WTC11 (cell line): ENCODE results near the gene LILRA6. TPM values are rescaled to one million over a fixed set of nuclear protein-coding genes. Genes with fewer than 3 reads are reported as not detected.

ENCODE experiments used
- ATAC-seq: fragments of 200-7000 bp; cut with Tn5 transposase; 2 replicates; pipeline ENCODE4 v1.10.0; 2021; ENCODE audit warnings: mild to moderate bottlenecking, moderate library complexity
- CTCF ChIA-PET: fragments of 300-600 bp; sonication (Branson Sonifier 250); formaldehyde crosslinking; loops from one replicate; lab custom pipeline; 2021; ENCODE audit warnings: antibody characterized with exemption; lab: Charles Lee
- POLR2A ChIA-PET: fragments of 350-600 bp; sonication (Branson Sonifier 250); formaldehyde crosslinking; loops from one replicate; lab custom pipeline; 2021; ENCODE audit warnings: antibody characterized with exemption; lab: Charles Lee
- DNase-seq: peaks from one replicate; pipeline ENCODE4 v3.0.0; 2021; ENCODE audit warnings: low spot score
- H3K27ac Mint-ChIP-seq: 2 replicates; pipeline ENCODE4 v1.8.0; 2021; ENCODE audit warnings: mixed read lengths
- H3K27me3 Mint-ChIP-seq: 2 replicates; pipeline ENCODE4 v1.8.0; 2021; ENCODE audit warnings: low read depth, mild to moderate bottlenecking, moderate library complexity, mixed read lengths
- H3K36me3 Mint-ChIP-seq: 2 replicates; pipeline ENCODE4 v1.8.0; 2021; ENCODE audit warnings: mixed read lengths
- H3K4me1 Mint-ChIP-seq: 2 replicates; pipeline ENCODE4 v1.8.0; 2022; ENCODE audit warnings: mixed read lengths
- H3K4me3 Mint-ChIP-seq: 2 replicates; pipeline ENCODE4 v1.8.0; 2021; ENCODE audit warnings: mild to moderate bottlenecking, moderate library complexity, mixed read lengths
- H3K9me3 Mint-ChIP-seq: 2 replicates; pipeline ENCODE4 v1.8.0; 2021; ENCODE audit warnings: mixed read lengths
- ATF2 ChIP-seq: sonication (generic); formaldehyde crosslinking; IDR thresholded peaks from 2 replicates; pipeline ENCODE4 v1.8.1; 2022; ENCODE audit warnings: low read depth, missing genetic modification reagents, borderline replicate concordance
- CREB1 ChIP-seq: sonication (generic); formaldehyde crosslinking; IDR thresholded peaks from 2 replicates; pipeline ENCODE4 v1.8.0; 2023; ENCODE audit warnings: mild to moderate bottlenecking, missing genetic modification reagents
- ETV6 ChIP-seq: sonication (generic); formaldehyde crosslinking; IDR thresholded peaks from 2 replicates; pipeline ENCODE4 v1.8.1; 2022; ENCODE audit warnings: mild to moderate bottlenecking, missing genetic modification reagents
- FOXK1 ChIP-seq: sonication (generic); formaldehyde crosslinking; IDR thresholded peaks from 2 replicates; pipeline ENCODE4 v1.8.0; 2022; ENCODE audit warnings: mild to moderate bottlenecking, moderate library complexity, missing genetic modification reagents
- FOXP1 ChIP-seq: sonication (generic); formaldehyde crosslinking; IDR thresholded peaks from 2 replicates; pipeline ENCODE4 v1.8.0; 2022; ENCODE audit warnings: missing genetic modification reagents, mild to moderate bottlenecking, moderate library complexity, borderline replicate concordance
- HMGA2 ChIP-seq: fragments of 250-450 bp; sonication (Bioruptor Pico); IDR thresholded peaks from 2 replicates; pipeline ENCODE4 v1.4.0; 2021; ENCODE audit warnings: mild to moderate bottlenecking, moderate library complexity
- JUN ChIP-seq: sonication (generic); formaldehyde crosslinking; IDR thresholded peaks from 2 replicates; pipeline ENCODE4 v1.8.0; 2023; ENCODE audit warnings: mild to moderate bottlenecking, missing genetic modification reagents
- NR1H2 ChIP-seq: sonication (generic); formaldehyde crosslinking; IDR thresholded peaks from 2 replicates; pipeline ENCODE4 v1.9.0; 2021; ENCODE audit warnings: mild to moderate bottlenecking, moderate library complexity, missing genetic modification reagents
- OVOL2 ChIP-seq: fragments of 250-450 bp; sonication (Bioruptor Pico); IDR thresholded peaks from 2 replicates; pipeline ENCODE4 v1.9.0; 2021; ENCODE audit warnings: mild to moderate bottlenecking, borderline replicate concordance
- TCF7 ChIP-seq: sonication (generic); formaldehyde crosslinking; IDR thresholded peaks from 2 replicates; pipeline ENCODE4 v1.8.0; 2022; ENCODE audit warnings: mild to moderate bottlenecking, low read depth, missing genetic modification reagents, moderate library complexity
- TEAD4 ChIP-seq: sonication (generic); formaldehyde crosslinking; IDR thresholded peaks from 2 replicates; pipeline ENCODE4 v1.8.0; 2022; ENCODE audit warnings: mild to moderate bottlenecking, missing genetic modification reagents
- ZNF263 ChIP-seq: sonication (generic); formaldehyde crosslinking; IDR thresholded peaks from 2 replicates; pipeline ENCODE4 v1.8.1; 2022; ENCODE audit warnings: low read depth, mild to moderate bottlenecking, moderate library complexity, missing genetic modification reagents
- ZNF532 ChIP-seq: fragments of 250-450 bp; sonication (Bioruptor Pico); IDR thresholded peaks from 2 replicates; pipeline ENCODE4 v1.9.0; 2021; ENCODE audit warnings: mild to moderate bottlenecking, borderline replicate concordance
- total RNA-seq: library from RNA; stranded (reverse); gene quantifications from 3 replicates; pipeline ENCODE4 v1.2.3, GENCODE V29; 2021
- TF ChIP-seq, protein P1 (sequence below): sonication (generic); formaldehyde crosslinking; conservative IDR thresholded peaks from 2 replicates; pipeline ENCODE4 v1.8.1; 2022; ENCODE audit warnings: mild to moderate bottlenecking, missing genetic modification reagents
- TF ChIP-seq, protein P2 (sequence below): sonication (generic); formaldehyde crosslinking; IDR thresholded peaks from 2 replicates; pipeline ENCODE4 v1.8.1; 2022; ENCODE audit warnings: missing genetic modification reagents, borderline replicate concordance

The LILRA6 gene
- total RNA-seq, 1 experiment from 2014 or later, result not detected

DNA sequence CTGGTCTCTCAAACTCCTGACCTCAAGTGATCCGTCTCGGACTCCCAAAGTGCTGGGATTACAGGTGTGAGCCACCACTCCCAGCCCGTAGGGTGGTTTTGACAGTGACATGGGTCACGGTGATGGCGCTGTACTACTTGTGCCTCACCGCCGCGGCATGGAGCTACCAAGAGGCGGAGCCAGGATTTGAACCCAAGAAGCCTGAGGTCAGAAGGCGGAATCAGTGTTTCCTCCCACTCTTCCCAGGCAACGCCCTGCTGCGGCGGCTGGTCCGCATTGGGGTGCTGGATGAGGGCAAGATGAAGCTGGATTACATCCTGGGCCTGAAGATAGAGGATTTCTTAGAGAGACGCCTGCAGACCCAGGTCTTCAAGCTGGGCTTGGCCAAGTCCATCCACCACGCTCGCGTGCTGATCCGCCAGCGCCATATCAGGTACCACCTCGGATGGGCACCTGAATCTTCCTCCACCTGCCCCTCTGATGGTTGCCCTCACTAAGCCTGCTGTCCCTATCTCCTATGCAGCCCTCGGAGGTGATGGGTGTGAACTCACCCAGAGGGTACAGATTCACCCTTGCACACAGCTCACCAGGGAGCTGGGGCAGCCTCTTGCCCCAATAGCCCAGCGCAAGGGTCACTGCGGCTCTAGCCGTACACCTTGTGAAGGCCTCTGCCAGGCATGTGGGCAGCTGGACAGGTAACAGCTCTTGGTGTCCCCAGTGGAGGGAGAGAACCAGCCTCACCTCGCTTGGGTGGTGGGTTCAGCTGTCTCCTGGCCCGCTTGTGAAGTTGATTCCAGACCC, 36.4 kb downstream of the LILRA6 start (continued):
- TF ChIP-seq ZNF532 (CRISPR knock-in tag) (no peak), ETV6 (CRISPR knock-in tag) (no peak), JUN (CRISPR knock-in tag) (no peak), ZNF263 (CRISPR knock-in tag) (no peak), TEAD4 (CRISPR knock-in tag) (no peak), TCF7 (no peak), CREB1 (no peak), FOXK1 (no peak), OVOL2 (CRISPR knock-in tag) (no peak)
- TF ChIP-seq, protein P1, sequence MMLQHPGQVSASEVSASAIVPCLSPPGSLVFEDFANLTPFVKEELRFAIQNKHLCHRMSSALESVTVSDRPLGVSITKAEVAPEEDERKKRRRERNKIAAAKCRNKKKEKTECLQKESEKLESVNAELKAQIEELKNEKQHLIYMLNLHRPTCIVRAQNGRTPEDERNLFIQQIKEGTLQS (CRISPR knock-in tag), result no peak
- TF ChIP-seq, protein P2, sequence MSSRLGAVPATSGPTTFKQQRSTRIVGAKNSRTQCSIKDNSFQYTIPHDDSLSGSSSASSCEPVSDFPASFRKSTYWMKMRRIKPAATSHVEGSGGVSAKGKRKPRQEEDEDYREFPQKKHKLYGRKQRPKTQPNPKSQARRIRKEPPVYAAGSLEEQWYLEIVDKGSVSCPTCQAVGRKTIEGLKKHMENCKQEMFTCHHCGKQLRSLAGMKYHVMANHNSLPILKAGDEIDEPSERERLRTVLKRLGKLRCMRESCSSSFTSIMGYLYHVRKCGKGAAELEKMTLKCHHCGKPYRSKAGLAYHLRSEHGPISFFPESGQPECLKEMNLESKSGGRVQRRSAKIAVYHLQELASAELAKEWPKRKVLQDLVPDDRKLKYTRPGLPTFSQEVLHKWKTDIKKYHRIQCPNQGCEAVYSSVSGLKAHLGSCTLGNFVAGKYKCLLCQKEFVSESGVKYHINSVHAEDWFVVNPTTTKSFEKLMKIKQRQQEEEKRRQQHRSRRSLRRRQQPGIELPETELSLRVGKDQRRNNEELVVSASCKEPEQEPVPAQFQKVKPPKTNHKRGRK (CRISPR knock-in tag), result no peak
- TF ChIP-seq, all 79 proteins: peak for 0

DNA sequence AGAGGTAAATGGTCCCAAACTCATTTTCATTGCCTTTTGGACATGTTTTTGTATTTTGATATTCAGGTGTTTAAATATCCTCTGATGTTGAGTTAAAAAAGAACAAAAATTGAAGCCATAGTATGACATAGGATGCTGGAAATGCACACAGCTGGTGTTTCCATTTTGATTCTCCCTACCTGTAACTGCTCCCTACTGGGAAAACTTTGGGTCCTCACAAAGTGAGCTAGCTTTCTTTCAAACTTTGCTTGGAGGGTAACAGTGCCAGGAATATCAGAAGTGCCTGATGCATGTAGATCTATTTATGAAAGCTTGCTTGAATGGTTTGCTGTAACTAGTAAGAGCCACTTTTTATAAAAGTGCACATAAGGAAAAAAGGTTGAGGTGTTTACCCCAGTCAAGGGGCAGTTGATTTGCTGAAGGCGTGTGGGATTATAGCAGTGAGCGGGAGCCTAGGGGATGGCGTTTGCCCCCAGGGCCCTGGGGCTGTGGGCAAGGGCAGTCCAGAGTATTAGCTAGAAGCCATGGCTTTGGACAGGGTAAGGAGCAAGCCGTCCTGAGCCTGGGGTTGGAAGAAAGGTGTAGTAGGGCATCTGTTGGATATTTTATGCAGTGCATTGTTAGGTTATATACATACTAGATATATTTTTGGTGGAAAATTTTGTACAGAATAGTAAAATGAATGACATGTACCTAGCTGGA, 37.7 kb downstream of the LILRA6 start:
- TF ChIP-seq FOXK1 (no peak), FOXP1 (no peak), HMGA2 (CRISPR knock-in tag) (no peak), OVOL2 (CRISPR knock-in tag) (no peak), ATF2 (CRISPR knock-in tag) (no peak), NR1H2 (CRISPR knock-in tag) (no peak)
- DNase-seq (no peak), ATAC-seq (no peak)
- no peaks in the 10 kb centered on the region for H3K27me3 Mint-ChIP-seq
- CTCF ChIA-PET, result interaction anchor here (1.3 kb wide), 1 partner anchor 61 kb away, joined by 4 read pairs; no protein-coding TSS in a partner anchor
- POLR2A ChIA-PET, result interaction anchor here (2.3 kb wide), 1 partner anchor 15 kb away, joined by 9 read pairs; the partner anchor contains the start of genes MBOAT7 and TSEN34
- H3K27ac Mint-ChIP-seq, result peak overlapping the region; percentile 100
- no peaks in the 10 kb centered on the region for H3K9me3 Mint-ChIP-seq
- peaks cover 70% of the 10 kb centered on the region for H3K4me1 Mint-ChIP-seq
- peaks cover 77% of the 10 kb centered on the region for H3K36me3 Mint-ChIP-seq
- peak overlapping the region; percentile 100 for H3K4me3 Mint-ChIP-seq
